NCI-H748 (cell line): ENCODE data around the gene IRF4.

Experiments used
- DNase-seq: peaks from one replicate; lab custom pipeline; 2025; ENCODE audit not compliant: unreplicated experiment; lab: John Stamatoyannopoulos, UW

The IRF4 gene

GRCh38 chr6:441126-441920 is 49.8 kb downstream of the IRF4 start:
- no peak for DNase-seq

DNA sequence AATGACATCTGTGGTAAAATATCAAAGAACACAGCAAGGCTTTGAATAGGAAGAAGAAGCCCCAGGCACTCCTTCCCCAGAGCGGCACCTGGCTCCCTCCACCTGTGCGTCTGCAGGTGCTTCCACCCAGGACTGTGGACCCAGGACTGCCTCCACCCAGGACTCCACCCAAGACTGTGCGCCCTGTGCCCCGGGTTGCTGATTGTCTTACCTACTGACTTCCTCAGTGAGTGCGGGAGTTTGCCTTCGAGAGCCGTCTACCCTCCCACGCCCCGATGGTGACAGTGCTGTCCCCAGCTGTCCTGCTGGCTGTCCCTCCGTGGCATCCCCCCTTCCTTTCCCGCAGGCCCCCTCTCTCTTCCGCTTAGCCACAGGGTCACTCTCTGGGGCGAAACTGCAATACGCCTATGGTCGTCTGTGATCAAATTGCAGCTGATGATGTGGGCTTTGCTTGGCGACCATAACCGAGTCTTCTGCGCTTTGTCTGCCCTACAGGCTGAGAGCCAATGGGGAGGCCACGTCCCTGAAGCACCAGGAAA is 52.1 kb downstream of the IRF4 start:
- no peak for DNase-seq

DNA sequence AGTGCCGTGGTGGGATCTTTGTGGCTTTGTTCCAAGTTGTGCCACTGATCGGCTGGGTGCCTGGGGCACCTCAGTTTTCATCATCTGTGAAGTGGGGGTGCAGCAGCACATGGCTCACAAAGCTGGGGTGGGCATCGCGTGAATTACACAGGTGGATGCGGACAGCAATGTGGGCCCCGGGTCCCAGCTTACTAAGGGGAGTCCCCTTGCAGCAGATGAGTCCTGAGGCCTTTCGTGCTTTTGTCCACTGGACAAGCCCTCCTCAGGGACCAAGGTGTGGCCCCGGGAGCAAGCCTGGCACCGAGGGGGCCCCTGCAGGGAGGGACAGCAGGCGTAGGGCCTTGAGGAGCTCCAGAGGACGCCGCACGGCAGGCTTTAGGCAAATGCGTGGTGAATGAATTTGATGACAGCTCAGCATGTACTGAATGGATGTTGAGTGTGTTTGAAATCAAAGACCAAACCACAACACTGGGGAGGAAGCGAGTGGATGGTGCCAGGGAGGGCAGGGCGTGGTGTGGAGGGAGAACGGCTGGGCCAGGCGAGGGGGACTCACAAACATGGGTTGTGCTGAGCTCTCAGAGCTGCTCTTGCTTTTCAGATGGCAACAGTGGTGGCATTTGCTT is 53.2 kb downstream of the IRF4 start:
- no peak for DNase-seq

GRCh38 chr6:445571-446417 is 54.2 kb downstream of the IRF4 start:
- peak; percentile 27 for DNase-seq

DNA sequence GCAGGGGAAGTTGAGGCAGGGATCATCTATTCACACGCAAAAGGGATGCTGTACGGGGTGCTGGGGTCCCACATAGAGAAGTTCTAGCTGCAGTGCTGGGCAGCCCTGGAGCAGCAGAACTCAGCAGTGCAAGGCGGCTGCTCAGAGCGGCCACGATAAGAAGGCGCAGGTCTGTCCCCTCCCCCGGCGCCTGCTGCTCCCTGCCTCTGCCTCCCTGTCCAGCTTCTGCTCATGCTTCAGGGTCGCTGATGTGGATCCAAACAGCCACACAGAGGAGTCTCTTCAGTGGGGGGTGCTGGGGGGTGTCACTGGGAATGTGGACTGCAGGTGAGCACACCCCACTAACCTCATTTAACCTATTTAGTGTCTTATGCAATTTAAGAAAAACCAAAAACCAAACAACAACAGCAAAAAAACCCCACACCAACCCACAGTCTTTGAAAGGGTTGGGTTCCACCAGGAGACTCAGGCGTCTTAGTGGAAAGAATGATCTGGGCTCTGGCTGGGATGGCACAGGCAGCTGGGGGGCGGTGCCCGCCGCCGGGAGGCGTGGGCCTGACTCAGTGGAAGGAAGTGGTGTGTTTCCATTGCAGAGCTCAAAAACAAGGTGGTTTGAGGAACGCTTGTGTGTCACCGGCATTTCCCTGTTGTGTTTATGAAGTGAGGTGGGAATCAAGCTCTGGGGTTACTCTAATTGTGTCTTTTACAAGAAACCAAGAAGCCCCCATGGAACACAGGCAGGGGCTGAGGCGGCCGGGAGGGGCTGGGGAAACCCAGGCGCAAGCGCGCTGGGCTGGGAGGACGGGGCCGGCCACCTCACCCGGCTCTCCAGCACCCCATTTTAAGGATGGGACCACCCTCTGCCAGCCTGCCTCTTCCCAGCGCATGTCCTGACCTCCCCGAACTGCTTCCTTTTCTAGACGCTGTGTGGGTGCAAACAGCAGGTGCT is 55.1 kb downstream of the IRF4 start:
- DNase-seq = no peak

DNA sequence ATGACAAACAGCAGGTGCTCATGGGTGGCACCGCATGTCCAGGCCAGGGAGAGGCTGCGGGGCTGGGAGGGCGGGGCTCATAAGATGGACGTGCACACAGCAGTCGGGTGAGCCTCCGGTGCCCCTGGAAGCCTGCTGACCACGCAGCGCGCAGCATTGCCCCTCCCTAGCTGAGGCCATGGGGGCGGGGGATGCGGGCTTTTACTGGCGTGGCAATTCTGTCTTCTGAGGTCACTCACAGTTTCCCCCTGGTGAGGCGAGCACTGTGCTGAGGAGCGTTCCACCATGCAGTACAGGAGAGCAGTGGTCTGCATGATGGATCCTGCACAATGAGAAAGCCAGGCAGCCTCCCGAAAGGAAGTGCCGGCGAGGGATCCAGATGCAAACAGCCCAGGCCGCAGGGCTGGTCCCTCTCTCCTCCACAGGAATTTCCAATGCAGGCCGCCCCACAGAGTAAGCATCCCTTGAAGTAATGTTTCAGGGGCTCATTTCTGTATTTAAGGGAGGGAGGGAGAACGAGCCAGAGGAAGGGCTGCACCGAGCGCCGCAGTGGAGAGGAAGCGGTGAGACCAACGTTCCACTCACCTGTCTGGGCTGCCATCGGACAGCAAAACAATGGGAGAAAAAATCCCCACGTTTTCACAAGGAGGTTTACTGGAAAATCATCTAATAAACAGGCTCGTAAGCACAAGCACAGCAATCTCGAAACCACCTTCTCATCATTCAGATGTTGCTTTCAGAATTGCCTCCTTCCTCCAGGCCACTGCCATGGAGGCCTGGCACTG is 56.0 kb downstream of the IRF4 start:
- no peak for DNase-seq

GRCh38 chr6:448296-449056 is 56.9 kb downstream of the IRF4 start:
- DNase-seq = no peak

DNA sequence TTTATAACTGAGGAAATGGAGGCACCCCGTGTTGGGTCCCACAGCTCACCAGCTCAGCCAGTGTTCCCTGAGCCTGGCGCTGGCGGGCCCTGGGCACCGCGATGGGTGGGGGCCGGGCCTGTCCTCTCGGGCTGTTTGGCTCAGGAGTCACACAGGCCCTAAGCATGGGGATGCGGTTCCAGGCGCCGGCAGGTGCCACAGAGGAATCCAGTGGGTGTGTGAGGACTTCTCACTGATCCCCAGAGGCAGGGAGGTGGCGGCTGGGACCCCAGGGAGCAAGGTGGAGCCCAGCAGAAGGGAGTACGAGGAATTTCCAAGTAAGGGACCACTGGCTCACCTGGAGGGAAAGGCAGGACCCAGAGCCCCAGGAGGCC is 57.5 kb downstream of the IRF4 start:
- DNase-seq = no peak

- no peak for DNase-seq
Measured at GRCh38 chr6:449486-450419, 58.2 kb downstream of the IRF4 start.

- no peak for DNase-seq
Measured at GRCh38 chr6:451336-451735, 59.8 kb downstream of the IRF4 start.

- no peak for DNase-seq
Measured at GRCh38 chr6:451847-452246, 60.3 kb downstream of the IRF4 start.

- DNase-seq = no peak
Measured at GRCh38 chr6:452301-453067, 60.9 kb downstream of the IRF4 start.

- no peak for DNase-seq
Measured at GRCh38 chr6:453152-453551, 61.6 kb downstream of the IRF4 start.

- no peak for DNase-seq
Measured at GRCh38 chr6:454148-454991, 62.8 kb downstream of the IRF4 start.

DNA sequence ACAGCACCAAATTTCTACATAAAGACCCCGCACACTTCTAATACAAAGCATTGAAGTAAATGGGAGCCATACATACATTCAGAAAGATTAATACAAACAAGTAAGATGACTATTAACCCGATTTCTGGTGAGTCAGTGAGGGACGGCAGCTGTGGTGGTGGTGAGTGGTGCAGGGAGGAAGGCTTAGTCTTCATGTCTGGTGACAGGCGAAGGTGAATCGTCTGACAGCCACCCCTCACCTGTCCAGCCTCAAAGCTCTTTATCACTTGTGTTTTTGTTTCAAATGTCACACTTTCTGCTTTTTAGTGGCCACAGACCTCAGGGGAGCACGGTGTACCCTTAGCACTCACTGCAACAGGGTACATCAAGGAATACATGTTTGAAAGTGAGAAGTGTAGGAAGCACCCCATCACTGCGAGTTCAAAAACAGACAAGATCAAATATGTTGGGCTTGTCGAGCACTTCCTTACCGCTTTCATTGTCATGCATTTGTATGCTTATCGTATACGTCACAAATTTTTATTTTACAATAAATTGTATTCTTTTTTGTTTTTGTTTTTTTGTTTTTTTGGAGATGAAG is 63.5 kb downstream of the IRF4 start:
- DNase-seq = no peak

- DNase-seq = no peak
Measured at GRCh38 chr6:455835-456234, 64.3 kb downstream of the IRF4 start.
